K562 (cell line): Measurements from ENCODE around the gene TFF2. TPM values are rescaled to one million over a fixed set of nuclear protein-coding genes. Genes with fewer than 3 reads are reported as not detected.

Source experiments
- ATAC-seq: fragments of 200-7000 bp; cut with Tn5 transposase; 3 replicates; pipeline ENCODE4 v1.9.1; 2020; ENCODE audit warnings: moderate library complexity
- BruUV-seq: library from RNA; stranded (reverse); fragments of 400-500 nt; replicated peaks from 2 replicates; lab custom pipeline; 2021; lab: Mats Ljungman, UMichigan
- CTCF ChIA-PET: fragments of 300-600 bp; formaldehyde crosslinking; extraction: SDS; loops from one replicate; lab custom pipeline; 2021; ENCODE audit warnings: low intra/inter-chr PET ratio; lab: Yijun Ruan, JAX
- POLR2A ChIA-PET: fragments of 300-600, 350-650 bp; sonication (Branson Sonifier 250); formaldehyde crosslinking; extraction: SDS; loops from one replicate; lab custom pipeline; 2021; ENCODE audit warnings: antibody characterized with exemption, inconsistent platforms; lab: Yijun Ruan, JAX
- DNase-seq, 4 experiments: peaks; one replicate each; pipeline versions ENCODE4 v3.0.0 to v3.0.0-alpha.2; 2011 to 2018; ENCODE audit warnings: low spot score in 3 of 4, mixed read lengths in 3 of 4; ENCODE audit errors: extremely low read depth in 1 of 4
- FAIRE-seq: peaks from 2 replicates; lab custom pipeline; 2011; peaks lifted over from hg19 to GRCh38; lab: Jason Lieb, UNC
- H2AFZ ChIP-seq: 2 replicates; pipeline ENCODE4 v1.6.0; 2011; ENCODE audit warnings: low read depth, low read length, control low read depth, inconsistent platforms
- H3K27ac ChIP-seq: fragments of 200-600 bp; 3 replicates; pipeline ENCODE4 v1.8.0; 2011; ENCODE audit warnings: low read depth, mild to moderate bottlenecking, control low read depth, inconsistent platforms, low read length, moderate library complexity, mixed read lengths; ENCODE audit errors: extremely low read depth
- H3K27me3 ChIP-seq, 2 experiments: fragments of 300-600 bp in 1 of 2; 2 replicates in 1 of 2; 3 replicates in 1 of 2; pipeline versions ENCODE4 v1.6.0 to v1.8.0; 2011; ENCODE audit warnings: inconsistent platforms in 2 of 2, low read length in 2 of 2, mild to moderate bottlenecking in 1 of 2, mixed read lengths in 1 of 2, moderate library complexity in 1 of 2; ENCODE audit not compliant: control insufficient read depth in 2 of 2, insufficient read depth in 2 of 2
- H3K36me3 ChIP-seq: fragments of 300-600 bp; 3 replicates; pipeline ENCODE4 v1.8.0; 2011; ENCODE audit warnings: mild to moderate bottlenecking, low read length, inconsistent platforms; ENCODE audit not compliant: control insufficient read depth, insufficient read depth
- H3K4me1 ChIP-seq, 2 experiments: fragments of 200-600 bp in 1 of 2; replicated peaks in 1 of 2; 2 replicates in 1 of 2; 3 replicates in 1 of 2; pipeline versions ENCODE4 v1.5.1 to v1.8.0; 2011; ENCODE audit warnings: inconsistent platforms in 2 of 2, low read length in 2 of 2, mild to moderate bottlenecking in 1 of 2, mixed read lengths in 1 of 2, moderate library complexity in 1 of 2; ENCODE audit not compliant: control insufficient read depth in 2 of 2, insufficient read depth in 2 of 2
- H3K4me2 ChIP-seq: 2 replicates; pipeline ENCODE4 v1.6.1; 2011; ENCODE audit warnings: low read length, control low read depth, inconsistent platforms, mixed read lengths; ENCODE audit not compliant: insufficient read depth
- H3K4me3 ChIP-seq: fragments of 200-600 bp; sonication (generic), shearing (Covaris generic); 2 replicates; pipeline ENCODE4 v1.5.1; 2016; ENCODE audit warnings: control low read depth, inconsistent platforms
- H3K79me2 ChIP-seq: fragments of 200-600 bp; 3 replicates; pipeline ENCODE4 v1.8.0; 2011; ENCODE audit warnings: low read length, inconsistent platforms; ENCODE audit not compliant: control insufficient read depth, insufficient read depth
- H3K9ac ChIP-seq, 2 experiments: 2 replicates each; pipeline versions ENCODE4 v1.6.0 to v1.6.1; 2011; ENCODE audit warnings: low read depth in 2 of 2, low read length in 2 of 2, control low read depth in 1 of 2, inconsistent platforms in 1 of 2, mild to moderate bottlenecking in 1 of 2, mixed read lengths in 1 of 2; ENCODE audit not compliant: insufficient read depth in 1 of 2
- H3K9me1 ChIP-seq: one replicate; pipeline ENCODE4 v1.6.0; 2011; ENCODE audit warnings: inconsistent platforms, mild to moderate bottlenecking, low read length, moderate library complexity; ENCODE audit not compliant: control insufficient read depth, insufficient read depth
- H3K9me3 ChIP-seq: replicated peaks from 2 replicates; pipeline ENCODE4 v1.5.1; 2011; ENCODE audit warnings: low read depth, low read length, inconsistent platforms; ENCODE audit not compliant: control insufficient read depth, insufficient read depth
- H4K20me1 ChIP-seq: replicated peaks from 2 replicates; pipeline ENCODE4 v1.6.1; 2011; ENCODE audit warnings: low read length, inconsistent platforms, mixed read lengths; ENCODE audit not compliant: control insufficient read depth, insufficient read depth
- ARID2 ChIP-seq: fragments of 450-650 bp; IDR thresholded peaks from 2 replicates; pipeline ENCODE4 v1.6.1; 2017; ENCODE audit warnings: antibody characterized with exemption, mild to moderate bottlenecking
- CBFA2T3 ChIP-seq: fragments of 450-650 bp; IDR thresholded peaks from 2 replicates; pipeline ENCODE4 v1.6.1; 2017
- ELF1 ChIP-seq: fragments of 200-800 bp; sonication (Bioruptor generic); IDR thresholded peaks from 2 replicates; pipeline ENCODE4 v1.6.1; 2016; ENCODE audit warnings: missing genetic modification characterization, missing compliant biosample characterization
- ETV5 ChIP-seq: sonication (generic); formaldehyde crosslinking; IDR thresholded peaks from 2 replicates; pipeline ENCODE4 v1.4.0; 2020; ENCODE audit warnings: low read depth, mild to moderate bottlenecking, missing genetic modification reagents
- IRF2 ChIP-seq: sonication (generic); formaldehyde crosslinking; IDR thresholded peaks from 2 replicates; pipeline ENCODE4 v1.8.1; 2022; ENCODE audit warnings: mild to moderate bottlenecking, missing genetic modification reagents
- MAFF ChIP-seq: IDR thresholded peaks from 2 replicates; pipeline ENCODE4 v1.6.1; 2012; ENCODE audit warnings: low read length, improper control_type of control experiment
- RBM34 ChIP-seq: fragments of 200-400 bp; formaldehyde crosslinking; IDR thresholded peaks from 2 replicates; pipeline ENCODE4 v1.6.1; 2018; ENCODE audit warnings: low read length, borderline replicate concordance; ENCODE audit not compliant: insufficient read depth
- SAFB ChIP-seq: fragments of 200-400 bp; formaldehyde crosslinking; IDR thresholded peaks from 2 replicates; pipeline ENCODE4 v1.6.1; 2017; ENCODE audit warnings: low read depth, low read length, borderline replicate concordance
- TBL1XR1 ChIP-seq, 2 experiments: IDR thresholded peaks; 2 replicates each; pipeline ENCODE4 v1.6.1; 2012; ENCODE audit warnings: improper control_type of control experiment in 2 of 2, low read length in 2 of 2, mild to moderate bottlenecking in 1 of 2
- ZBED1 ChIP-seq: IDR thresholded peaks from 2 replicates; pipeline ENCODE4 v1.6.1; 2014
- ZFP1 ChIP-seq: fragments of 450-650 bp; formaldehyde crosslinking; IDR thresholded peaks from 2 replicates; pipeline ENCODE4 v1.4.0; 2020; ENCODE audit warnings: mild to moderate bottlenecking, mixed read lengths
- ZNF280A ChIP-seq: fragments of 450-650 bp; IDR thresholded peaks from 2 replicates; pipeline ENCODE4 v1.6.1; 2018; ENCODE audit warnings: mild to moderate bottlenecking, low read depth; ENCODE audit not compliant: partially characterized antibody
- ZNF280B ChIP-seq: fragments of 250-450 bp; sonication (Bioruptor Pico); IDR thresholded peaks from 2 replicates; pipeline ENCODE4 v1.5.1; 2021; ENCODE audit warnings: mild to moderate bottlenecking
- ZNF398 ChIP-seq: fragments of 250-450 bp; sonication (Bioruptor Pico); IDR thresholded peaks from 2 replicates; pipeline ENCODE4 v1.8.0; 2021; ENCODE audit warnings: moderate library complexity, mild to moderate bottlenecking, inconsistent platforms
- ZNF444 ChIP-seq: fragments of 250-450 bp; sonication (Bioruptor Pico); IDR thresholded peaks from 2 replicates; pipeline ENCODE4 v1.4.0; 2020; ENCODE audit warnings: mild to moderate bottlenecking, moderate library complexity
- WGBS: fragments of 100-300 bp; shearing (Covaris generic); methylation state at CpG from one replicate; pipeline ENCODE4 v1.1.6; 2016; ENCODE audit warnings: low coverage, mixed read lengths; ENCODE audit not compliant: insufficient coverage; ENCODE audit errors: missing lambda C conversion rate; 5-methylcytosine and 5-hydroxymethylcytosine counted together
- in situ Hi-C: fragments of 300-500 bp; cut with MboI; formaldehyde crosslinking; loops from 4 replicates; pipeline ENCODE4 v1.15.0; 2018; ENCODE audit warnings: inconsistent platforms, mixed read lengths
- intact Hi-C: fragments of 100-400 bp; cut with micrococcal nuclease; formaldehyde crosslinking; loops from 2 replicates; pipeline ENCODE4 v1.14.2; 2022
- polyA plus RNA-seq, 8 experiments: library from polyadenylated mRNA; depleted of rRNA in 4 of 8; stranded (reverse) in 5 of 8; unstranded in 3 of 8; fragments of >200 nt; fragmentation: Nextera tagmentation in 2 of 8; fragmentation: Illumina TruSeq in 1 of 8; extraction: Ambion mirVana in 2 of 8; extraction: Trizol in 1 of 8; gene quantifications; 2 replicates each; pipeline versions ENCODE4 v1.2.1 to v1.2.3, GENCODE V29; 2011 to 2014; ENCODE audit warnings: inconsistent platforms in 1 of 8, missing spikeins in 1 of 8
- total RNA-seq, 7 experiments: library from RNA; depleted of rRNA in 6 of 7; stranded (reverse); fragments of >200 nt in 6 of 7; fragmentation: Illumina TruSeq in 2 of 7; extraction: Trizol in 2 of 7; gene quantifications; 2 replicates each; pipeline versions ENCODE4 v1.2.1 to v1.2.3, GENCODE V29; 2011 to 2021; ENCODE audit warnings: low replicate concordance in 1 of 7
- TF ChIP-seq, protein P1 (sequence below): fragments of 450-650 bp; IDR thresholded peaks from one replicate; pipeline ENCODE4 v1.6.1; 2018; ENCODE audit warnings: mild to moderate bottlenecking, moderate library complexity; ENCODE audit not compliant: partially characterized antibody

TFF2 gene
- total and polyA plus RNA-seq, 9 of the 15 experiments (the other 6 are each of a cell fraction or from before 2014, with no cell fraction given): not detected

DNA sequence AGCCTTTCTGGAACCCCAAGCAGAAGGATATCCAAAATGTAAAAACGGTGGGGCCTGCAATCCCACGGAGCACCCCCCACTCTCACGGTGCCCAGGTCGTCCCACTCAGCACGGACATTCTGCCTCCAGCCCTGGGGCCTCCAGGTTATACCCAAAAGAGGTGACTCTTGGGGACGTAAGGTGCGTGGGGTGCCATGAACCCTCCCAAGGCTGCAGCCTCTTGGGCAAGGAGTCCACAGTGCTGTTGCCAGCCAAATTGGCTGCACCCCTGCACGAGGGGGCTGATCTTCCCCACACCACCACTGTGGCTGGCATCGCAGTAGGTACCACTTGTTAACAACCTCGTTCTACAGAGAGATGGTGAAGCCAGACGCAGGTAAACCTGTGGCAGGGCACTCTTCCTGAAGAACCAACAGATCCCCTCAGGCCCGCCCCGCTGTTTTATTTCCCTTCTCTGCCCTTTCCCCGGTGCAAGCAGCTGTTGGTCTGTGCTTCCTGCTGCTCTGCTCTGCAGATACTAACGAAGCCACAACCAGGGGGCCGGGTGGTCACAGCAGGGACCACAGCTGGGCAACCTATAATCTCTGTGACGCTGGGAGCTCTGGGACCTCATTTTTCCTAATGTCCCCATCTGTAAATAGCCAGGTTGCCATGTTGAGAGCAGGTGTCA, 44.3 kb downstream of the TFF2 start:
- FAIRE-seq (no peak), ATAC-seq (no peak), DNase-seq (no peak)
- BruUV-seq: no TSS peak
- H2AFZ ChIP-seq: no peak overlapping the region
- H3K27me3 ChIP-seq: peaks cover 29 to 85% of the 10 kb centered on the region in 2 experiments; a peak in 4 of 5 replicates
- ChIA-PET POLR2A (no interaction called here), CTCF (interaction anchor here (0.9 kb wide), 1 partner anchor 143 kb away, joined by 5 read pairs; no protein-coding TSS in a partner anchor)
- no peak overlapping the region for H3K9ac ChIP-seq
- H3K9me3 ChIP-seq: no peaks in the 10 kb centered on the region
- no peak overlapping the region for H3K4me3 ChIP-seq
- H3K36me3 ChIP-seq: no peaks in the 10 kb centered on the region
- 0% methylated on average over 17 of the region's 17 CpGs for WGBS
- H3K27ac ChIP-seq: no peak overlapping the region
- in situ Hi-C loops: no loop called here
- no peak overlapping the region for H3K4me2 ChIP-seq
- peaks cover 32% of the 10 kb centered on the region for H4K20me1 ChIP-seq
- intact Hi-C loops: no loop called here
- peaks cover 0 to 13% of the 10 kb centered on the region in 2 experiments; a peak in 2 of 5 replicates for H3K4me1 ChIP-seq
- H3K9me1 ChIP-seq: peaks cover 3% of the 10 kb centered on the region
- H3K79me2 ChIP-seq: no peaks in the 10 kb centered on the region
- TF ChIP-seq ZNF280A: no peak
- TF ChIP-seq ZNF398: no peak
- TF ChIP-seq ARID2: no peak
- no peak for TF ChIP-seq RBM34
- TF ChIP-seq ELF1 (tag): no peak
- no peak for TF ChIP-seq CBFA2T3
- TF ChIP-seq SAFB: no peak
- no peak for TF ChIP-seq MAFF
- TF ChIP-seq ETV5 (CRISPR knock-in tag): no peak
- TF ChIP-seq ZNF280B: no peak
- TF ChIP-seq ZNF444 (CRISPR knock-in tag): no peak
- no peak for TF ChIP-seq ZBED1
- TF ChIP-seq ZFP1 (CRISPR knock-in tag): no peak
- no peak for TF ChIP-seq TBL1XR1 (IDR thresholded peaks at IDR 0.05; ENCODE audit: low read length in 2 of 2)
- TF ChIP-seq, protein P1, sequence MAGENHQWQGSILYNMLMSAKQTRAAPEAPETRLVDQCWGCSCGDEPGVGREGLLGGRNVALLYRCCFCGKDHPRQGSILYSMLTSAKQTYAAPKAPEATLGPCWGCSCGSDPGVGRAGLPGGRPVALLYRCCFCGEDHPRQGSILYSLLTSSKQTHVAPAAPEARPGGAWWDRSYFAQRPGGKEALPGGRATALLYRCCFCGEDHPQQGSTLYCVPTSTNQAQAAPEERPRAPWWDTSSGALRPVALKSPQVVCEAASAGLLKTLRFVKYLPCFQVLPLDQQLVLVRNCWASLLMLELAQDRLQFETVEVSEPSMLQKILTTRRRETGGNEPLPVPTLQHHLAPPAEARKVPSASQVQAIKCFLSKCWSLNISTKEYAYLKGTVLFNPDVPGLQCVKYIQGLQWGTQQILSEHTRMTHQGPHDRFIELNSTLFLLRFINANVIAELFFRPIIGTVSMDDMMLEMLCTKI: no peak
- no peak for TF ChIP-seq IRF2 (CRISPR knock-in tag)
